Peyer's patch (tissue), 4 donors: ENCODE measurements around the gene ARL5A.

Source experiments
- CTCF ChIP-seq, 6 experiments: fragments of 450-650 bp in 4 of 6; fragments of 200-600 bp in 2 of 6; sonication (generic) in 1 of 6; IDR thresholded peaks; one replicate each; pipeline ENCODE4 v1.5.1; 2017 to 2019; ENCODE audit warnings: antibody characterized with exemption in 6 of 6, mild to moderate bottlenecking in 3 of 6, moderate library complexity in 1 of 6
- POLR2A ChIP-seq, 2 donors: fragments of 450-650 bp; IDR thresholded peaks; one replicate each; pipeline ENCODE4 v1.5.1; 2017; ENCODE audit warnings: antibody characterized with exemption in 2 of 2, mild to moderate bottlenecking in 2 of 2, moderate library complexity in 2 of 2

GRCh38 chr2:151774506-151774905 is 53.7 kb downstream of the ARL5A start:
- TF ChIP-seq CTCF (IDR thresholded peaks at IDR 0.05) (no peak), POLR2A (IDR thresholded peaks at IDR 0.05) (no peak)
